ENCODE results near the gene SCN5A. TPM values are rescaled to one million over a fixed set of nuclear protein-coding genes. Genes with fewer than 3 reads are reported as not detected.
"Not testable (repeated sequence)": the region's sequence is repeated elsewhere in the genome, so short reads cannot be mapped to it uniquely, and the experiment has no call there.

SCN5A gene
- total RNA-seq, 2 experiments from 2014 or later = 0.08 to 0.37 TPM

DNA sequence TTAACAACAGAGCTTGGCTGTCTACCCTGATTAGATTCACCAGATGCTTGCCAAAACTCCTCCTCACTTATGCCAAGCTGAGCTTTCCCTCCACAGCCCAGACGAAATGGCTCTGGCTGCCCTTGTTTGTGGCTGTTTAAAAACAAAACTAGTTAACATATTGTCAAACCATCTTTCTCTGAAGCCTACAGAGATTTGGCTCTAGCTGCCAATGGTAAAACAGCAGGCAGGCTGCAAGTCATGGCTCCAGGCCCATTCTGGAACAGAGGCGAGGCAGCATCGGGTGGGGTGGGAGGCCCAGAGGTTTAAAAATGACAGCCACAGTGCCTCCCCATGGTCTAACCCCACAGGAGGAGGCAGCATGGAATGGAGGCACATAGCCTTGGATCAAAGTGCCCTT, 75.9 kb downstream of the SCN5A start:
- ChIA-PET POLR2A (no interaction called here), CTCF (no interaction called here)
- DNase-seq = peak; percentile 13
- Mint-ChIP-seq H3K4me3 (no peak overlapping the region), H3K36me3 (ENCODE audit: low read depth) (no peaks in the 10 kb centered on the region), H3K4me1 (ENCODE audit: low read depth) (no peaks in the 10 kb centered on the region), H3K27me3 (ENCODE audit: low read depth) (peaks cover 2% of the 10 kb centered on the region), H3K9me3 (ENCODE audit: insufficient read depth) (no peaks in the 10 kb centered on the region), H3K27ac (no peak overlapping the region)
- ATAC-seq = no peak

DNA sequence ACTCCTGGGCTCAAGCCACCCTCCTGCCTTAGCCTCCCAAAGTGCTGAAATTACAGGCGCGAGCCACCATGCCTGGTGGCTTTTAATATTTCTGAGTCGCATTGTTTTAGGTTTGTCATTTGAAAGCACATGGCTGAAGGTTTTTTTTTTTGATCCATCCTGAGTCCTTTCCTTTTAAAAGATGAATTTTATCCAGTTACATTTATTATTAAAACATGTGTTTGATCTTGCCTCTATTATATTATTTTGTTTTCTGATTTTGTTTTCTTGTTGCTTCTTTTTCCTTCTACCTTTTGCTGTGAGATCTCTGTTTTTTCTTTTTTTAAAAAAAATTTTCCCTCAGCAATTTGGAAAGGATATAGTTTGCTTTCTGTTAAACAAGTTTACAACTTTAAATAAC, 76.4 kb downstream of the SCN5A start:
- no peak overlapping the region for H3K27ac Mint-ChIP-seq
- no peaks in the 10 kb centered on the region for H3K4me1 Mint-ChIP-seq (ENCODE audit: low read depth)
- DNase-seq = no peak
- CTCF ChIA-PET = no interaction called here
- H3K27me3 Mint-ChIP-seq (ENCODE audit: low read depth) = peaks cover 2% of the 10 kb centered on the region
- no peaks in the 10 kb centered on the region for H3K36me3 Mint-ChIP-seq (ENCODE audit: low read depth)
- H3K4me3 Mint-ChIP-seq = no peak overlapping the region
- ATAC-seq = no peak
- POLR2A ChIA-PET = no interaction called here
- H3K9me3 Mint-ChIP-seq (ENCODE audit: insufficient read depth) = no peaks in the 10 kb centered on the region

DNA sequence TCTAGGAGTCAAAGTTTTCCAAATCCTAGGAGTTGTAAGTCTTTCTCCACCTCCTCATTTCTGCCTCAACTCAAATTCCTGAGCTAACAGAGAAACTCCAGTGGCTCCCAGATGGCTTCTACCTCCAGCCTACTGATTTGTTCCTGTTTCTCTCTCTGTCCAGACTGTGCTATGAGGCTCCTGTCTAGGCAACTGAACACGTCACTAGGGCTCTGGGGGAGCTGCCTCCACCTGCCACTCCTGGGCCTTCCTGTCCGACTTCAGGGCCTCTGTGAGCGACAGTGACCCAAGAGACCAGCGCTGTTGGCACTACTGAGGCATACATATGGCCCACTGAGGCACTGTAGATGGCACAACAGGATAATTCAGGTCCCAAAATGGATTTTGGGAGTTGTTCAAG, 82.0 kb downstream of the SCN5A start:
- no peak overlapping the region for H3K4me3 Mint-ChIP-seq
- no peak for ATAC-seq
- H3K4me1 Mint-ChIP-seq (ENCODE audit: low read depth) = no peaks in the 10 kb centered on the region
- ChIA-PET POLR2A (no interaction called here), CTCF (no interaction called here)
- H3K9me3 Mint-ChIP-seq (ENCODE audit: insufficient read depth) = no peaks in the 10 kb centered on the region
- DNase-seq = no peak
- H3K27ac Mint-ChIP-seq = no peak overlapping the region
- H3K36me3 Mint-ChIP-seq (ENCODE audit: low read depth) = no peaks in the 10 kb centered on the region
- H3K27me3 Mint-ChIP-seq (ENCODE audit: low read depth) = peaks cover 2% of the 10 kb centered on the region

DNA sequence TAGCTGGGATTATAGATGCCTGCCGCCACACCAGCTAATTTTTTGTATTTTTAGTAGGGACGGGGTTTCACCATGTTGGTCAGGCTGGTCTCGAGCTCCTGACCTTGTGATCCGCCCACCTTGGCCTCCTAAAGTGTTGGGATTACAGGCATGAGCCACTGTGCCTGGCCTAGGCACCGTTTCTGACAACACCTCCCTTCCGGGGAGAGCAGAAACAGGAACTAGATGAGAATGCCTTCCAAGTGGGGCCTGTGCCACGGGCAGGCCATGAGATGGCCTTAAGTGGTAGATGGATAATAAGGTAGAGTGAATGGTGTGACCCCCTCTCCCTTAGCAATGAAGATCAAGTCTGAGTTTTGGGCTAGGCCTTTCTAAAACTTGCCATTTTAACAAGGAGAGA, 82.7 kb downstream of the SCN5A start:
- H3K9me3 Mint-ChIP-seq (ENCODE audit: insufficient read depth); DNase-seq; CTCF ChIA-PET; H3K27me3 Mint-ChIP-seq (ENCODE audit: low read depth); ATAC-seq; H3K27ac Mint-ChIP-seq; H3K4me3 Mint-ChIP-seq; H3K4me1 Mint-ChIP-seq (ENCODE audit: low read depth); POLR2A ChIA-PET; H3K36me3 Mint-ChIP-seq (ENCODE audit: low read depth): not testable (repeated sequence)

DNA sequence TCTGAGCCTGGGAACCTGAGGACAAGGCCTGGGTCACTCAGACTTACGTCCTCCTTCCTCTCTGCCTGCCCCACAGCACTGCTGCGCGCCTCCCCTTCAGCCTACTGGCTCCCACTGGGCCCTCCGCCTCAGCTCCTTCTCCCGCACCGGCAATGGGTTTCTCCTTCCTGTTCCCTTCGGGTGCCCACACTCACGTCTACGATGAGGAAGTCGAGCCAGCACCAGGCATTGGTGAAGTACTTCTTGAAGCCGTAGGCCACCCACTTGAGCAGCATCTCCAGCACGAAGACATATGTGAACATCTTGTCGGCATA, 83.3 kb downstream of the SCN5A start:
- no peaks in the 10 kb centered on the region for H3K9me3 Mint-ChIP-seq (ENCODE audit: insufficient read depth)
- ATAC-seq (no peak), DNase-seq (no peak)
- no peak overlapping the region for H3K27ac Mint-ChIP-seq
- peaks cover 2% of the 10 kb centered on the region for H3K27me3 Mint-ChIP-seq (ENCODE audit: low read depth)
- ChIA-PET POLR2A (no interaction called here), CTCF (no interaction called here)
- H3K36me3 Mint-ChIP-seq (ENCODE audit: low read depth) = no peaks in the 10 kb centered on the region
- no peaks in the 10 kb centered on the region for H3K4me1 Mint-ChIP-seq (ENCODE audit: low read depth)
- H3K4me3 Mint-ChIP-seq = no peak overlapping the region

DNA sequence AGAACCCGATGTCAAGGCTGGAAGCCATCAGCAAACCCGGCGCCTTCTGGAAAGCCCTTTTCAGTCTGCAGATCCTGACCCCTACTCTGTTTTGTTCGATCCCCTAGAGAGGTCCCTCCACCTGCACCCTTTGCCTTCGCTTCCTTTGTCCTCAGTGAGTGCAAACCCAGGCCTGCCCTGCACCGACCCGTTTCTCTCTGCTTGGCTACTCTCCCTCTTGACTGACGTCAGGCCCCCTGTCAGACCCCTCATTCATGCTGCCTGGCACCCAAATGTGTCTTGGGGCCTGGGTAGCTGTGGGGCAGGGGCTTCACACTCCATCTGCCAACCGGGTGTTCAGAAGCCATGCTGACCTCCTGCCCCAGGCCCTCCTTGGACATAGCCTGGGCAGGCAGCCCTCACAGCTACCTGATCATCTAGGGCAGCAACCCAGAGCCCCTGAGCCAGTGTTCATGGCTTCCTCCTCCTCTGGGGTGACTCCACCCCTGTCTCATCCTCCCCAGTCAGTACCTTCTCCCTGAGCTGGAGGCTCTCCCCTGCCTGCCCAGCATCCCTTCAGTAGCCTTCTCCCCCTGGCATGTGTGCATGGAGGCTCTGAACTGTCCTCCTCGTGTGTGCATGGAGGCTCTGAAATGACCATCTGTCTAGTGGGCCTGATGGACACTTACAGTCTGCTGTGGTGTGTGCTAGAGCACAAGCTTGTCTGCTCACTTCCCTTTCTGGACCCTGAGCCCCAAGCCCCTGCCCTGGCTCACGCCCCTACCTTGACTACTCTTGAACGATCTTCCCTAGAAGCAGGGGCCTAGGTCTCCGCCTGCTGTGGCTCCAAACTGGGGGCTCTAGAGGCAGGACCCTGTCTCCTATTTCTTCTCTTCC, 83.9 kb downstream of the SCN5A start:
- no peak overlapping the region for H3K4me3 Mint-ChIP-seq

DNA sequence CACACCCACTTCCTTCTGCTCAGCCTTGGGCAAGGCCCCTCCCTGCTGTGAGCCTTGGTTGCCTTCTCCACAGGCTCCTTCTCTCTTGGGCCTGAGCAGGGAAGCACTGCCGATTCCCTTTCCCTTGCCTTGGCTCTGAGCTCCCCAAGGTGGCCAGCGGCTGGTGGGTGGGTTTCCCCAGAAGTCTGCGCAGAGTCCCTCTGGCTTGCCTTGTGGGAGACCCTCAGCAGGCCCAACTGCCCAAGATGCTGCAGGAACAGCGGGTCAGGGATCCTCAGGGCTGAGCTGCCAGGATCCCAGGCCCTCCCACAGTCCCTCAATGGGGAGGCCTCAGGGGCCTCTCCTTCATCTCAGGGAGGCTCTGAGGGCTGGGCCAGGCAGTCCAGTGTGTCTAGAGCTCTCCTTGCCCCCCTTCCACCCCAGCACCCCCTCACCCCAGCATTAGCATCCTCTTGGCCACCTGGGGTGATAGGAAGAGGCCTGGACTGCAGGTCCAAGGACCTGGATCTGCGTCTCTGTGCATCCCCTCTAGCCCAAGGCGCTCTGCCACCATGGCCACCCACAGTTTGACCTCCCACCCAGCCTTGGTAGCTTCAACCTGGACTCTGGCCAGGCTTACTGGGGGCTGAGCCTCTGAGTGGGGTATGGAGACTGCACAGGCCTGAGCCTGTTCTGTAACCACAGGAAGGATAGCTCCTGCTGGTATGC, 84.7 kb downstream of the SCN5A start:
- Mint-ChIP-seq H3K4me1 (ENCODE audit: low read depth) (no peaks in the 10 kb centered on the region), H3K27me3 (ENCODE audit: low read depth) (no peaks in the 10 kb centered on the region), H3K4me3 (no peak overlapping the region), H3K9me3 (ENCODE audit: insufficient read depth) (no peaks in the 10 kb centered on the region), H3K36me3 (ENCODE audit: low read depth) (no peaks in the 10 kb centered on the region), H3K27ac (no peak overlapping the region)
- ChIA-PET POLR2A (no interaction called here), CTCF (interaction anchor here (1.2 kb wide), 1 partner anchor 68 kb away, joined by 3 read pairs; the partner anchor contains the start of gene EXOG)
- ATAC-seq (no peak), DNase-seq (no peak)

More for the DNA sequence above, 83.9 kb downstream of the SCN5A start:
- ATAC-seq (no peak), DNase-seq (no peak)
- ChIA-PET POLR2A (no interaction called here), CTCF (interaction anchor here (1.2 kb wide), 1 partner anchor 69 kb away, joined by 3 read pairs; the partner anchor contains the start of gene EXOG)
- no peaks in the 10 kb centered on the region for H3K9me3 Mint-ChIP-seq (ENCODE audit: insufficient read depth)
- no peaks in the 10 kb centered on the region for H3K27me3 Mint-ChIP-seq (ENCODE audit: low read depth)
- no peaks in the 10 kb centered on the region for H3K4me1 Mint-ChIP-seq (ENCODE audit: low read depth)
- H3K27ac Mint-ChIP-seq = no peak overlapping the region
- H3K36me3 Mint-ChIP-seq (ENCODE audit: low read depth) = no peaks in the 10 kb centered on the region

DNA sequence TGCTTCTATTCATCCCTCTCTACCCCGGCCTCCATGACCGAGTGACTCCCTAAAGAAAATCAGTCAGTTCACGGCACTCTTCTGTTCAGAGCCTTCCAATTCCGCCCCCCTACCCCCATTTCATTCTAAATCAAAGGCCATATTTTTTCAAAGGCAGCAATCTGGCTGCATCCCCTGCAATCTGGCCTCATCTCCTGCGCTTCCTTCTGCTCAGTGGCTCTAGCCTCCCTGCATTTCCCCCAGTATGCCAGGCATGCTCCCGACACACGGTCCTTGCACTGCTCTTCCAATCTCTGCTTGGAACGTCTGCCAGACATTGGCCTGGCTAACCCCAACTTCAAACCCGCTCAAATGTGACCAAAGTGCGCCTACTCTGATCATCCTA, 85.6 kb downstream of the SCN5A start:
- no peaks in the 10 kb centered on the region for H3K36me3 Mint-ChIP-seq (ENCODE audit: low read depth)
- no peak for ATAC-seq
- no peak for DNase-seq
- H3K9me3 Mint-ChIP-seq (ENCODE audit: insufficient read depth) = no peaks in the 10 kb centered on the region
- no peak overlapping the region for H3K4me3 Mint-ChIP-seq
- H3K27me3 Mint-ChIP-seq (ENCODE audit: low read depth) = no peaks in the 10 kb centered on the region
- no peaks in the 10 kb centered on the region for H3K4me1 Mint-ChIP-seq (ENCODE audit: low read depth)
- no peak overlapping the region for H3K27ac Mint-ChIP-seq
- CTCF ChIA-PET = no interaction called here
- POLR2A ChIA-PET = no interaction called here

DNA sequence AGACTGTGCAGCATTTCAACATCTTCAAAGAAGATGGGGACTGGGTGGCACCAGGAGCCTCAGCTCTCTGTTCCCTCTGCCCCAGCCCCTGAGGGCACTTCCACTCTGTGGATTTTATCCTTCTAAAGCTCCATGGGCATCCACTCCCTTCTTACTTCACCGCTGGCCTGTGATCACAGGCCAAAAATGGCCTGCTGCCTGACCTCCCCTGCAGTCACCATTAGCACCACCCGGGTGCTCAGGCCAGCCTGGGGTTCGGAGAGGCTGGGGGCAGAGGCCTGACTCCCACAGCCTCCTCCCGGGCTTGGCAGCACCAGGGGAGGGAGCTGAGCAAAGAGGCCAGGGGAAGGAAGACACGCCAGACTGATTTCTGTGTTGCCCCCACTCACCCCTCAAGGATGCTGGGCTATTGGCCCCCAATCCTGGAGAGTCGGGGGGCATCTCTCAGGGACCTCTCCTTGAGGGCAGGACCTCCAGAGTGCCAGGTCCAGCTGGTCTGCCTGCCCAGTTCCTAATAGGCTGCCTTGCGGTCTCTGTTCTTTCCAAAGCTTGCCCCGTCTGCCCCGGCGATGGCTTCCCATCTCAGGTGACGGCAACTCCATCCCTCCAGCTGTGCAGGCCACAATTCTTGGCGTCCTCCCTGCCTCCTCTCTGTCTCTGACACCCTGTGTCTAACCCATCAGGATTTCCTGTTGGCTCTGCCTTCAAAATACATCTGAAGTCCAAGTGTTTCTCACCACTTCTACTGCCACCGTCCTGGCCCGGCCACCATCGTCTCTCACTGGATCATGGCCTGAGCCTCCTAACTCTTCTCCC, 86.2 kb downstream of the SCN5A start:
- ChIA-PET POLR2A (no interaction called here), CTCF (no interaction called here)
- no peak overlapping the region for H3K27ac Mint-ChIP-seq
- no peaks in the 10 kb centered on the region for H3K9me3 Mint-ChIP-seq (ENCODE audit: insufficient read depth)
- H3K36me3 Mint-ChIP-seq (ENCODE audit: low read depth) = no peaks in the 10 kb centered on the region
- DNase-seq = no peak
- H3K27me3 Mint-ChIP-seq (ENCODE audit: low read depth) = no peaks in the 10 kb centered on the region
- H3K4me3 Mint-ChIP-seq = no peak overlapping the region
- H3K4me1 Mint-ChIP-seq (ENCODE audit: low read depth) = no peaks in the 10 kb centered on the region
- ATAC-seq = no peak

- Mint-ChIP-seq H3K27me3 (ENCODE audit: low read depth) (no peaks in the 10 kb centered on the region), H3K36me3 (ENCODE audit: low read depth) (no peaks in the 10 kb centered on the region), H3K4me1 (ENCODE audit: low read depth) (no peaks in the 10 kb centered on the region), H3K4me3 (no peak overlapping the region), H3K9me3 (ENCODE audit: insufficient read depth) (no peaks in the 10 kb centered on the region), H3K27ac (no peak overlapping the region)
- DNase-seq = no peak
- ChIA-PET CTCF (no interaction called here), POLR2A (no interaction called here)
- no peak for ATAC-seq
Measured at GRCh38 chr3:38562467-38562925, 87.0 kb downstream of the SCN5A start.

GRCh38 chr3:38561746-38562466, 87.6 kb downstream of the SCN5A start:
- DNase-seq = no peak
- ChIA-PET POLR2A (no interaction called here), CTCF (no interaction called here)
- no peaks in the 10 kb centered on the region for H3K36me3 Mint-ChIP-seq (ENCODE audit: low read depth)
- H3K4me3 Mint-ChIP-seq = no peak overlapping the region
- H3K27me3 Mint-ChIP-seq (ENCODE audit: low read depth) = no peaks in the 10 kb centered on the region
- ATAC-seq = no peak
- H3K27ac Mint-ChIP-seq = no peak overlapping the region
- no peaks in the 10 kb centered on the region for H3K4me1 Mint-ChIP-seq (ENCODE audit: low read depth)
- no peaks in the 10 kb centered on the region for H3K9me3 Mint-ChIP-seq (ENCODE audit: insufficient read depth)

All from activated CD8-positive, alpha-beta T cell treated with anti-CD3 and anti-CD28 coated beads, Interleukin-2, amount 10 ng/mL, durations not matched to agents 7 days and 5 days (primary cell).